HG02943 (cell line): ENCODE data around the gene SPATS2.
A peak's percentile ranks its signal among the peaks of the same experiment; 100 is the strongest.

Experiments used
- ATAC-seq: cut with Tn5 transposase; IDR thresholded peaks from one replicate; pipeline ENCODE4 v1.9.1; 2021; ENCODE audit warnings: mild to moderate bottlenecking, low read depth, moderate library complexity; ENCODE audit not compliant: unreplicated experiment

Gene SPATS2

GRCh38 chr12:49564686-49565405, 197.6 kb downstream of the SPATS2 start:
- no peak for ATAC-seq

DNA sequence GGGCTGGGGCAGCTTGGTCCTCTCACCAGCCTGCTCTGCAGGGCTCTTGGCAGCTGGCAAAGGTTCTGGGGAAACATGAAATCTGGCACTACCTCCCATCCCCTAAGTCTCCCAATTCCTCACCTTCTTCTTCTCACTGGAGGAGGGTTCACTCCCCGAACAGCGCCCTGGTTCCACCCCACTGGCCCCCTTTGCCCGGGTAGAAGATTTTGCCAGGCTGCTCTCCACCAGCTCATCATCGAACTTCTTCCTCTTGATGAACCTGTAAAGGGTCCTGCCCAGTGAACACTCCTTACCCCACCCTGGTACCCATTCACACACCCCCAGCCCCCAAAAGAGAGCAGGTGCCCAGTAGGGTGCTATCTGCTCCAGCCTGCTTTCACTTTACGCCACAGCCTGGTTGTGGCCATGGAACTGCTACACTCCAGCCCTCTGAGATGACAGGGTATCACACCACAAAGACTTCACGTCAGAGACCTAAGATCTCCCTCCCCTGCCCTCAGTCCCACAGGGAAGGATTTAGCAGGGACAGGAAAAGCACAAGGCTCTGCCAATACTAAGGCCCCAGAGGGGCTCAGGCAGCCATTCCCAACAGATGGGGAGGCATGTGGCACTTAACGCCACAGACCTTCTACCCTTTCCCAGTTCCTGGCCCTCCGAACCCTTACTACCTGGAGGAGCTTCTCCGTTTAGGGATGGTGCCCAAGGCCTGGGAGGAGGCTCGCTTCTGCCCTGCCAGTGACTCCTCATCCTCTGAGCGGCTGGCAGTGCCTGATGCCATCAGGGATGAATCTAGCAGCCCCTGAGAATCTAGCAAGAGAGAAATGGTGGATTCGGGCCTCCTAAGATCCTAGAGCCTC, 198.4 kb downstream of the SPATS2 start:
- no peak for ATAC-seq

GRCh38 chr12:49566361-49566760, 199.1 kb downstream of the SPATS2 start:
- ATAC-seq: no peak

- no peak for ATAC-seq
These were observed 200.0 kb downstream of the SPATS2 start for GRCh38 chr12:49567302-49567610.

- peak; percentile 84 for ATAC-seq
These were observed 200.6 kb downstream of the SPATS2 start, which contains the start of gene MCRS1 for GRCh38 chr12:49567611-49568441. MCRS1 (minus strand) TSS chr12:49568142; CDS start chr12:49566731, 1,411 bp downstream.

DNA sequence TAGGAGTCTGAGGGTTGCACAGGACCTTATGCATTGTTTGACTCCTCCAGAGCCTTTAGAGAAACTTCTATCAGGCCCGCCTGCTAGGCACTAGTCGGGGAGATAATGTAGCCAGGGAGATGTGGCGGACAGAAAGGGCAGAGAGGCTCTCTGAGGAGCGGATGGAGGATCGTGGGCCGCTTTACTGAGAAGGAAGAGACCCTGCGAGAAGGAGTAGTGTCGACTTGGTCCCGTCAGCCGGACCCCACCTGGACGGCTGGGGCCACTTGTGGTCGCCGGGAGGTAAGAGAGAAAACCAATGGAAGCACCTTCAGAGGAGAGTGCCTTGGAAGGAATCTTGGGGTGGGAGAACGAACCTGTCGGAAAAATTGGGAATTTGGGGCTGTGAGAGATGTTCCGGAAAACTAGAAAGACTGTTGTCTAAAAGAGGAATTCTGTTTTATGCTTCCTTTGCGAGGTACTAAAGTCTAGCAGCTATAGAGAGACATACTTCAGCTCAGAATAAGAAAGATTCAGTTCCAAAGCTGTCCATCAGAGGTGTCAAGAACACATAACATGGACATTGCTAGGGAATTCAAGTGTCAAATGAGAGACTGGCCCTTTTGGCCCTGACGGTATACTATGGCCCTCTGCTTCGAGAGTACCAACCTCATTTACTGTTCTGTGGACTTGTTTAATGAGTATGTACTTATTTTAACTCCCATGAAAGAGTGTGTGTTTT, 201.3 kb downstream of the SPATS2 start:
- ATAC-seq: no peak
